ENCODE results near the gene IRF6. TPM values are rescaled to one million over a fixed set of nuclear protein-coding genes. Genes with fewer than 3 reads are reported as not detected.

The IRF6 gene
- 1 to 10 TPM; 3.9 to 4.1 TPM for total RNA-seq

DNA sequence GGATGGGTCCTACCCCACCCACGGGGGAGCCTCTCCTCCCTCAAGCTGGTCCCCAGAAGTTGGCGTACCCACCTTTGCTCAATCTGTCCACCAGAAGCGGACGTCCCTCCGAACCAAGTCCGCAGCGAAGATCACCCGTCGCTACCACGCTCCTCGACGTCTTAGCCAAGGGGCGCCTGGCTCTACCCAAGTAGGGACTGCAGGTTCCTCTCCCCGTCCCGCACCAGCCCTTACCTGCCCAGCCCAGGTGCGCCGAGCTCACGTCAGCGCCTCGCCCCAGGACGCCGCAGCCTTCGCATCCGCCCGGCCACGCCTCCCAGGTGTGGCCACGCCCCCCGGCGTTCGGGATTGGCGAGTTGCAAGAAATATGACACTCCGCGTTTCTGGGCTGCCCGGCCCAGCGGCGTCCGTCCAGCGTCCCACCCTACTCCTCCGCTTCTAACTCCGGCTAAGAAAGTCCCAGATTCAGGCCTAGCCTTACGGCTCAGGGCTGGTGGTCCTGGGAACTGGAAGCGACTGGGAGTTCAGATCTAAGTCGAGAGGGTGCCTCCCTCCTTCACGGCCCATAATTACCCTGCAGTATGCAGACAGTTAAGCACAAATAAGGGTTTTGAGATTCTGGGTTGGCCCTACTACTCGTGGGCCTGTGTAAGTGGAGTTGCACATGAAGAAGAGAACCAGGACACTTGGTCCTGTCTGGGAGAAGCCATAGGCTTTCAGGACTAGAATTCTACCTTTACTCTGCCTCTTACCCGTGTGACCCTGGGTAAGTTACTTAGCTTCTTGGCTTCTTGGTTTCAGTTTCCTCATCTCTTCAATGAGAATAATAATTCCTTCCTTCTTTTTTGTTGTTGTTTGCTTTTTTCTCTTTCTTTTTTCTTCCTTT lies at the start of gene IRF6:
TSS of gene IRF6 (minus strand) at position 268 of the 886 bp plus-strand sequence. CDS start 4,729 bp downstream, outside the sequence.
- Histone ChIP-seq H3K27ac (no peak within 1 kb of the TSS), H3K36me3 (no peaks in the 10 kb centered on the region), H3K27me3 (replicated peaks; ENCODE audit: insufficient read depth) (no peaks in the 10 kb centered on the region), H3K4me1 (ENCODE audit: control insufficient read depth in 1 of 2, low read depth in 2 of 2) (peaks cover 6 to 28% of the 10 kb centered on the region in 2 donors), H3K9me3 (no peaks in the 10 kb centered on the region), H3K4me3 (peak within 1 kb of the TSS; percentile 65)
- DNase-seq (ENCODE audit: low spot score) (peak; percentile 19), ATAC-seq (ENCODE audit: insufficient number of reproducible peaks, low FRiP score, low read depth) (peak; percentile 38)
- TF ChIP-seq, protein P1, sequence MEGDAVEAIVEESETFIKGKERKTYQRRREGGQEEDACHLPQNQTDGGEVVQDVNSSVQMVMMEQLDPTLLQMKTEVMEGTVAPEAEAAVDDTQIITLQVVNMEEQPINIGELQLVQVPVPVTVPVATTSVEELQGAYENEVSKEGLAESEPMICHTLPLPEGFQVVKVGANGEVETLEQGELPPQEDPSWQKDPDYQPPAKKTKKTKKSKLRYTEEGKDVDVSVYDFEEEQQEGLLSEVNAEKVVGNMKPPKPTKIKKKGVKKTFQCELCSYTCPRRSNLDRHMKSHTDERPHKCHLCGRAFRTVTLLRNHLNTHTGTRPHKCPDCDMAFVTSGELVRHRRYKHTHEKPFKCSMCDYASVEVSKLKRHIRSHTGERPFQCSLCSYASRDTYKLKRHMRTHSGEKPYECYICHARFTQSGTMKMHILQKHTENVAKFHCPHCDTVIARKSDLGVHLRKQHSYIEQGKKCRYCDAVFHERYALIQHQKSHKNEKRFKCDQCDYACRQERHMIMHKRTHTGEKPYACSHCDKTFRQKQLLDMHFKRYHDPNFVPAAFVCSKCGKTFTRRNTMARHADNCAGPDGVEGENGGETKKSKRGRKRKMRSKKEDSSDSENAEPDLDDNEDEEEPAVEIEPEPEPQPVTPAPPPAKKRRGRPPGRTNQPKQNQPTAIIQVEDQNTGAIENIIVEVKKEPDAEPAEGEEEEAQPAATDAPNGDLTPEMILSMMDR (IDR thresholded peaks at IDR 0.05) = no peak

DNA sequence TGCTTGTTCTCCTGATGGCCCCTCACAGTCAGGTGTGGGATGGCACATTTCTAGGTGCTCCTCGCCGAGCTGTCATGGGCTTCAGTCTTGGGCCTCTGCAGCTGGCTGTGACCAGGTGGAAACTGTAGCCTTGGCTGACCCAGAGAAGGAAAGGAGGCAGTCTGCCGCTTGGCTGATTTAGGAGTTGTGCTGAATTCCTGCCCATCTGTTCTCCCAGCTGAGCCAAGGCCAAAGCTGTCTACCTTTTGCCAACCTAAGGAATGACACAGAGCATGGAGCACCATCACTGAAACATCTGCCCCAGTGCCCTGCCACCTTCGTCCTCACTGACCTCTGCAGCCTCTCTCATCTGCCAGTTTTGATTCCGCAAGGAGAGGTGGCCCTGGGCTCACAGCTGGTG lies 49.7 kb upstream of the IRF6 start:
- Histone ChIP-seq H3K27me3 (replicated peaks; ENCODE audit: insufficient read depth) (no peaks in the 10 kb centered on the region), H3K4me1 (ENCODE audit: control insufficient read depth in 1 of 2, low read depth in 2 of 2) (no peaks in the 10 kb centered on the region), H3K36me3 (peaks cover 19% of the 10 kb centered on the region), H3K9me3 (no peaks in the 10 kb centered on the region), H3K27ac (no peak overlapping the region), H3K4me3 (no peak overlapping the region)
- ATAC-seq (ENCODE audit: insufficient number of reproducible peaks, low FRiP score, low read depth) = no peak
- TF ChIP-seq, protein P1 (IDR thresholded peaks at IDR 0.05) = no peak
- no peak for DNase-seq (ENCODE audit: low spot score)

DNA sequence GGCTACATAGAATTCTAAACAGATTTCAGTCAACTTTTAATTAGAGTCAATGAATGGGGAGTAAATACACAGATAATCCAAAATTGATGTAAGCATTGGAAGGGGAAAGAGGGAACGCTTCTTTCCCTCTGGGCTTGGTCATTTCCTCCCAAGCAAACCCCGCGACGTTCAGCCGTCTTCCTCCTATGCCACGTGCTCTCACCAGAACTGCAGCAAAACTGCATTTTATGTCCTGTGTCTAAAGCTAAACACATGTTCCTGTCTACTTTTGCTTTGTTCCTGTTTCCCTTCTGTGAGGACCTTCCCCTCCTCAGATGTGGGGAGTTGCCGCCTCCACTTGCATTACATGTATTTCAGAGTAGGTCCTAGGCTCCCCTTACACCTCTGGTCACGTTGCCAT lies 49.1 kb upstream of the IRF6 start:
- Histone ChIP-seq H3K27ac (no peak overlapping the region), H3K27me3 (replicated peaks; ENCODE audit: insufficient read depth) (no peaks in the 10 kb centered on the region), H3K9me3 (no peaks in the 10 kb centered on the region), H3K36me3 (peaks cover 19% of the 10 kb centered on the region), H3K4me3 (no peak overlapping the region), H3K4me1 (ENCODE audit: control insufficient read depth in 1 of 2, low read depth in 2 of 2) (no peaks in the 10 kb centered on the region)
- DNase-seq (ENCODE audit: low spot score) = no peak
- TF ChIP-seq, protein P1 (IDR thresholded peaks at IDR 0.05) = no peak
- ATAC-seq (ENCODE audit: insufficient number of reproducible peaks, low FRiP score, low read depth) = no peak

DNA sequence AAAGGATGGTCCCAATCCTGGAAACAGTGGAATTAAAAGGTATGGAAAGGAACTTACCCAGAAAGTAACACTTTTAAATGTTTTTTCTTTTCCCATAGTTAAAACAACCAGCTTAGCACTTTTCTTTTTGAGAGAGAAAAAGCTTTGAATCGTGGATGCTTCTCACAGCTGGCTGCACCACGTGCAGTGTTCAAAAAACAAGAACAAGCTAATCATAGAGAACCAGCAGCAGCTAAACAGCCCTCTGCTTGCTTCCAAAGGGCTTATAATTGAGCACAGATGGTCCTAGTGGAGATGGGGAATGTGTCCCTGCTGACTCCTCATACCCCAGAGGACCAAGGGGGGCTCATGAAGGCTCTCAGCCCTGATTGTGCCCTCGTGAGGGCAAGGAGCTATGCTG lies 48.3 kb upstream of the IRF6 start:
- DNase-seq (ENCODE audit: low spot score) = no peak

DNA sequence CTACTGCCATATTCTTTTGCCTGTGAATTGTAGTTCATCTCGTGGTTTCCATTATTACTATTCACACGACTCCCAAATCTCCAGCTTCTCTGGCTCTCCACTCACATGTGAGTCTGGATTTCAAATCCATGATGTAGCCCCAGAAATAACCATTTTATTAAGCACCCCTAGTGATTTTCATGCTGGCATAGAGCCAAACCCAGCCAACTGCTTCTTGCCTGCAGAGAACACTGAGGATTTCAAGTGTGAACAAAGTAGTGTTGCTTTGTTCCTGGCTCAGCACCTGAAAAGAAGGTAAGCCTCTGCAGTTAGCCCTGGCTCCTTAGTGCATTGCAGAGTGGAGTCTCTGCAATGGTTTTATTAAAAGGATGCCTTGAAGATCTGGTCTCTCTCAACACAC lies 47.7 kb upstream of the IRF6 start:
- ATAC-seq (ENCODE audit: insufficient number of reproducible peaks, low FRiP score, low read depth) (no peak), DNase-seq (ENCODE audit: low spot score) (no peak)
- Histone ChIP-seq H3K36me3 (peaks cover 19% of the 10 kb centered on the region), H3K4me3 (no peak overlapping the region), H3K27ac (no peak overlapping the region), H3K4me1 (ENCODE audit: control insufficient read depth in 1 of 2, low read depth in 2 of 2) (no peaks in the 10 kb centered on the region), H3K27me3 (replicated peaks; ENCODE audit: insufficient read depth) (no peaks in the 10 kb centered on the region), H3K9me3 (no peaks in the 10 kb centered on the region)
- TF ChIP-seq, protein P1 (IDR thresholded peaks at IDR 0.05) = no peak

More for the DNA sequence above, 48.3 kb upstream of the IRF6 start:
- peaks cover 19% of the 10 kb centered on the region for H3K36me3 ChIP-seq
- ATAC-seq (ENCODE audit: insufficient number of reproducible peaks, low FRiP score, low read depth) = no peak
- TF ChIP-seq, protein P1 (IDR thresholded peaks at IDR 0.05) = no peak
- no peaks in the 10 kb centered on the region for H3K4me1 ChIP-seq (ENCODE audit: control insufficient read depth in 1 of 2, low read depth in 2 of 2)
- no peak overlapping the region for H3K27ac ChIP-seq
- H3K4me3 ChIP-seq = no peak overlapping the region
- no peaks in the 10 kb centered on the region for H3K9me3 ChIP-seq
- no peaks in the 10 kb centered on the region for H3K27me3 ChIP-seq (replicated peaks; ENCODE audit: insufficient read depth)
